Hippocampal formation (tissue), 2 donors: ENCODE measurements around the gene FIZ1.

ENCODE experiments used
- DNase-seq, 2 donors: peaks; one replicate each; lab custom pipeline; 2025; lab: John Stamatoyannopoulos, UW

The FIZ1 gene, protein sequence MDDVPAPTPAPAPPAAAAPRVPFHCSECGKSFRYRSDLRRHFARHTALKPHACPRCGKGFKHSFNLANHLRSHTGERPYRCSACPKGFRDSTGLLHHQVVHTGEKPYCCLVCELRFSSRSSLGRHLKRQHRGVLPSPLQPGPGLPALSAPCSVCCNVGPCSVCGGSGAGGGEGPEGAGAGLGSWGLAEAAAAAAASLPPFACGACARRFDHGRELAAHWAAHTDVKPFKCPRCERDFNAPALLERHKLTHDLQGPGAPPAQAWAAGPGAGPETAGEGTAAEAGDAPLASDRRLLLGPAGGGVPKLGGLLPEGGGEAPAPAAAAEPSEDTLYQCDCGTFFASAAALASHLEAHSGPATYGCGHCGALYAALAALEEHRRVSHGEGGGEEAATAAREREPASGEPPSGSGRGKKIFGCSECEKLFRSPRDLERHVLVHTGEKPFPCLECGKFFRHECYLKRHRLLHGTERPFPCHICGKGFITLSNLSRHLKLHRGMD

DNA sequence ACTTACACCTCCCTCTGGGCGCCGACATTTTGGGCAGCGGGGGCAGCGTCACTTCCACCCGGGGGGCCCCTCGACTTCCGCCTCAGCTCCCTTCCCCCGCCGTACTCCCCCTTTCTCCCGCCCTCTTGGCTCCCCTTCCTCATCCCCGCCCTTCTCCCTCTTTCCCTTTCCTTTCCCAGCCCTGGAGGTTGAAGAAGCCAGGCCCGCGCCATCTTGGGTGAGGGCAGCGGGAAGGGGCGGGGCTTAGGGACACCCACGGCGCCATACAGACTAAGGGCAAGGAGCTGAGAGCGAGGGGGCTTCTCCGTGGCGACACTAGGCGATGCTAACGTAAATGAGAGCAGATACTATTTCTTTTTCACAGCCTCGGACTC, at the start of gene FIZ1:
Gene FIZ1, minus strand, starts transcription at position 50 of the 374 bp plus-strand sequence. CDS start 1,652 bp downstream, outside the sequence.
- peak; percentile 98 to 99 for DNase-seq

DNA sequence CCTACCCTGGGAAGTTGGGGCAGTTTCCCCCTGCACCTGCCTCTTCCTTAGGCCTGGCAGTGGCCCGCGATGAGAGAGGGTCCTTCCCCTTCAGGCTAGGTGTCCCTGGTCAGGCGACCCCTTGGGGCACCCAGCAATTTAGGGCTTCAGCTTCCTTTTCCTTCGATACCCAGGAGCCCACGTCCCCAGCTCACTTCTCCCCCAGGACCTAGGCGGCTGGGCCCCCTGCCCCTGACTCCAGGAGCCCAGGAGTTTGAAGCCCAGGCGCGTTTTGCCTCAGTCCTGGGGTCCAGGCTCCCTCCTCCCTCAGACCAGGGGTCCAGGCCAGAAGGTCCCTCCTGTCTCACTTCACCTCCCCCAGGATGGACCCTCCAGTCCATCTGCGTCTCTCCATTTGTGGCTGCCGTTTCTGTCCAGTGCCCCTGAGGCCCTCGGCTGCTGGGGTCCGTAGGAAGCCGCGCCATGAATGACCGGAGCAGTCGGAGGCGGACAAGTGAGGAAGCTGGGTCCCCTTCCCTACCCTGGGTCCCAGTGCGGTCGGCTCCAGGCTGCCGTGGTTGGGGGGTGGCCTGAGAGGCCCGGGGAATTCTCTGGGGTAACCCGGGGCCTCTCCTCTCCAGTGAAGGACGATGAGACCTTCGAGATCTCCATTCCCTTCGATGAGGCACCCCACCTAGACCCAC, 49.4 kb upstream of the FIZ1 start:
- DNase-seq, result no peak

DNA sequence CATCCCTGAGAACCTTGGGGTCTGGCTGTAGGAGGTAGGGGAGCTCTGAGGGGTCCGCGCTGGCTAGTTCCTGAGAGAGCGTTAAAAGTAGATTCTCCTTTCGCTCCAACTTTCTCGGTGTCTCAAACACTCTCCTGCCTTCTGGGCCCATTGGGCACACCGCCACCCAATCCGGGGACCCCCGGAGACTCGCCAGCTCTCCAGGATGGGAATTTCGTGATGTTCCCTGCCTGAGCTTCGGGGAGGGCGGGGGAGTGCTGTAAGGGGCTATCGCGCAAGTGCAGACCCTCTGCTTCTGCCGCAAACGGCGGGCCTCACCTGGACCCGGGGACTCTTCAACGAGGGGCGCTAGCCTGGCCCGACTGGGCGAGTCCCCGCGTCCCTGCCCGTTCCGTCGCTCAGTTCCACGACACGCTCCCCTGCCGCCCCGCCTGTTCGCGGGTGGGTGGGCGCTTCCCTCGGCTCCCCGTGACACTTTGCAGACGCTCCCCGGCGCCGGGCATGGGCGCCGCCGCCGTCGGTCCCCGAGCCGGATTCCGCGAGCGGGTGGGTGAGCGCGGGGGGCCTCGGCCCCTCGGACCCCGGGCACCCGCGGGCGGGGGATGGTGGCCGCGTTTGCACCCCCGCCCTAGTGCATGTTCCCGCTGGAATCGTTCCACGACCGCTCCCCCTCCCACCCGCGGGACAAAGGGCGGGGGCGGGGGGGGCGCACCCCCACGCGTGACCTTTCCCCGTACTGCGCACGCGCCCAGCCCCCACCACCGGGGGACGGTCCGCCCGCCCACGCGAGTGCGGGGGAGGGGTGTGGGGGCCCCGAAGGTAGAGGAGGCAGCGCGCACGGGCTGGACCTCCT, 48.6 kb upstream of the FIZ1 start, which contains the start of gene CCDC106:
Gene CCDC106, plus strand, starts transcription at position 481 of the 853 bp plus-strand sequence. CDS start 835 bp downstream, outside the sequence.
- DNase-seq, result peak; percentile 37 to 73

DNA sequence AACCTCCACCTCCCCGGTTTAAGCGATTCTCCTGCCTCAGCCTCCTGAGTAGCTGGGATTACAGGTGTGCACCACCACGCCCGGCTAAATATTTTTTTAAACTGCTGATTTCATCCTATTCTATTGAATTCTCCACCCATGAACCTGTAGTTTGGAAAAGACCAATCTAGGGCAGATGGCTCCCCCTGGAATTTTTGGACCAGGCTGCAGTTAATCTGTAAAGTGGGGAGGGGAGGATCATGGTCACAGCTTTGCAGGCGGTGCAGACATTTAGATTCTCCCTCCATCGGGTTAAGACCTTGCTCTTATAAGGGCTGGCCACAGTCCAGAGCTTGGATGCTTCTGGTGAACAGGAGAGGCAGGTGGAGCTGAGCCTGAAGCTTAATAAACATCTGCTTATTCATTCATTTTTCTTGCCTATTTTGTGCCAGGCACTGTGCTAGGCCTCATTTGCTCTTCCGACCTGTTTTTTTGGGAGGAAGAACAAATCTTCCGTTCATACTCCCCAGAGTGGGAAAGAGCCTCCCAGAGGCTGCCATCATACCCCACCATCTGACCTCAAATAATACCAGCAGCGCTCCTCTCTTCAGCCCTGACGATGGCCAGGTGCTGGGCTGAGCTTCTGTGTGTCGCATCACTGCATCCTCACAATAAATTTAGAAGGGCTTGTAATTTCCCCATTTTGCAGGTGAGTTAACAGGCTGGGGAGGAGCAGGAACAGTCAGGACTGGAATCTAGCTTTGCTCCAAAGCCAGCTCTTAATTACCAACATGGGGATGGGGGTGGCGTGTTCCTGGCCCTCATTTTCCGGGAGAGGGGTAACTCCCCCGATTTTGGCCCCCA, 47.8 kb upstream of the FIZ1 start:
- no peak for DNase-seq

DNA sequence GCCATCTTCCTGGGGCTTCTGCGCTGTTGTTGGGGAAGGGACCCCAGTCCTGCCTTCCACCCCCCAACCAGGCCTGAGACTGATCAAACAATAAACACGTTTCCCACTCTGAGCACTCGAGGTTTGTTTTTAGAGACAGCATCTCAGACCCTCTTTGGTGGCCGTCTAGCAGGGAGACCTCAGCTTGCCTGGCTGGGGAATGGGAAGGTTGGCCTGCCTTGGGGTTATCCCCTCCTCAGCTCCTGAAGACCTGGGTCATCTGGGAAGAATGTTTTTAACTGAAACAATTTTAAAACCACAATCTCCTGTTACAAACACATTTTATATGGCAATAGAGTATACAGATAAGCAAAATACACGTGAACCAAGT, 46.2 kb upstream of the FIZ1 start:
- DNase-seq, result no peak

DNA sequence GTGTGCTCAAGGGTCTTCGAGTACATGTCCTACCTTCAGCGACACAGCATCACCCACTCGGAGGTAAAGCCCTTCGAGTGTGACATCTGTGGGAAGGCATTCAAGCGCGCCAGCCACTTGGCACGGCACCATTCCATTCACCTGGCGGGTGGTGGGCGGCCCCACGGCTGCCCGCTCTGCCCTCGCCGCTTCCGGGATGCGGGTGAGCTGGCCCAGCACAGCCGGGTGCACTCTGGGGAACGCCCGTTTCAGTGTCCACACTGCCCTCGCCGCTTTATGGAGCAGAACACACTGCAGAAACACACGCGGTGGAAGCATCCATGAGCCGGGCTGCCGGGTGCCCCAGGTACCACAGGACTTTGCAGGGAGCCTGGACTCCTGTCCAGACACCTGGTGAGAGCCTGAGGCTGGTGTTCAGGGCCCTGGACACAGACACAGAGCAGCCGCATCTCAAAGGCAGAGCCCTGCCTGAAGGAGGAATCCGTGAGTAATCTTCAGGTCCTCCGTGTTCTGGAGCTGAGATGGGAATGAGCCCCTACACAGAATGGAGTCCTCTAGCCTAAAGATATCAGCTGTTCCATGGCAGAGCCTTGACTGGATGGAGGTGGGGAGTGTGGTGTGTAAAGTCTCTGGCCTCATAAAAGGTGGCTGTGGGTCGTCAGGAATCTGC, 45.7 kb upstream of the FIZ1 start:
- DNase-seq, result no peak

DNA sequence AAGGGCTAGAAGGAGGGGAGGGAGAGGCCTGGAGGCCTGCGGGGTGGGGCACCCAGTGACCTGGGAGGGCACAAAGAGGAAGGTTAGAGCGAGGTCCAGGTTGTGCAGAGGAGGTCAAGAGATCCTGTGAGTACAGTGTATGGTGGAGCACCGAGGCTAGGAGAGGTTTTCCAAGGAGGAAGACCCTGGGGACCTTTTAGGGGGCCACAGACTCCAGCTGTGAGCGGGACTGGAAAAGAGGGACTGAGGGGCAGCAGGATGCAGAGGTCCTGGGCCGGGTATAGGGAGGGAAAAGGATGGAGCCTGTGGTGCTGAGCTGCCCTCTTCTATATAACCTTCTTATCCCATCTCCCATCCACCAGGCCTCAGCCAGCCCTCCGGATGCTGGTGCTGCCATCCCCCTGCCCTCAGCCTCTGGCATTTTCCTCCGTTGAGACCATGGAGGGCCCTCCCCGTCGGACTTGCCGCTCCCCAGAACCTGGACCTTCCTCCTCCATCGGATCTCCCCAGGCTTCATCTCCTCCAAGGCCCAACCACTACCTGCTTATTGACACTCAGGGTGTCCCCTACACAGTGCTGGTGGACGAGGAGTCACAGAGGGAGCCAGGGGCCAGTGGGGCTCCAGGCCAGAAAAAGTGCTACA, 45.0 kb upstream of the FIZ1 start:
- DNase-seq, result no peak

DNA sequence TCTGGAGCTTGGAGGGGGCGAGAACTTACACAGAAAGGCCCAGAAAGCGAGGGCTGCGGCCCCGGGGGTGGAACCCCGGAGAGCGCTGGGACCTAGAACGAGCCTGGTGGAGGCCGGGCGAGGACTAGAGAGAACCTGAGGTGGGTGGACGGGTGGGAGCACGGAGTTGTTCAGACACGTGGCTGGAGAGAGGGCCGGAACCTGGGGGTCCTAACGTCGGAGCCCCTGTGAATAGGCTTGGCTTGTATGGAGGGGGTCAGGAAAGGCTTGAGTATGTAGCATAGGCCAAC, 44.5 kb upstream of the FIZ1 start:
- DNase-seq, result no peak

DNA sequence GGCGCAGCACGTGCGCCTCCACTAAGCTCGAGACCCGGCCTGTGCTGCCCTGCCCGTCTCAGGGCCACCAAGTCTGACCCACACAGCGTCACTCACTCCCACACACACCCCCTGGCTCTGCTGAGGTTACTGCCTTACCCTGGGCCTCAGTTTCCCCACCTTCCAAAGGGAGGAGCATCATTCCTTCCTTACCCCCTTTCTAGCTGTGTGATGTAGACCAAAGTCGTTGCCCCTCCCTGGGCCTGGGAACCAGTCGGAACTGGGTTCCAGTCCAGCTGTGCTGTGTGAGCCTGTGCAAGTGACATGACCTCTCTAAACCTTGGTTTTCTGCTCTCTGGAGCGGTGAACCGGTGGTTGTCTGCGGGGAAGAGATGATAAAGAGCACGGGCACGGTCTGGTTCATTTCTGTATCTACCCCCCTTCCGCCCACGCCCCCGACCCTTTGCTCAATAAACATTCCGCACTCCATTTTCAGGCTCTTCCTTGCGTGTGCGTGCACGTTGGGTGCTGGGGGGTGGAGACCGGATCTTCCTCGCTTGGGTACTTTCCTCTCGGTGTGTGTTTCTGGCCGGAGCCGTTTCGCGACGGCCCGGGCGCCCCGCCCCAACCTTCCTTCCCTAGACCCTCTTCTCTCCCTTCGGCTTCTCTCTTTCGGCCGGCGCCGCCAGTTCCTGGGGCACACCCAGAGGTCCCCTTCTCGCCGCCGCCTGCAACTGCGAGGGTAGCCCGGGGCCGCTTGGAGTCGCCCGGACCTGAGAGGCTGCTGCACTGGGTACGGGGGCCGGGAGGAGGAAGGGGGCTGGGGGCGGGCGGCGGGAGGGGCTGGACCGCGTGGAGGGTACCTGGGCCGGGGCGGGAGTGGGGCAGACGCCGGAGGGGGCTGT, 43.9 kb upstream of the FIZ1 start, which contains the start of gene ZNF581:
Gene ZNF581, plus strand, starts transcription at position 647 of the 884 bp plus-strand sequence. CDS start 923 bp downstream, outside the sequence.
- peak; percentile 64 to 66 for DNase-seq

DNA sequence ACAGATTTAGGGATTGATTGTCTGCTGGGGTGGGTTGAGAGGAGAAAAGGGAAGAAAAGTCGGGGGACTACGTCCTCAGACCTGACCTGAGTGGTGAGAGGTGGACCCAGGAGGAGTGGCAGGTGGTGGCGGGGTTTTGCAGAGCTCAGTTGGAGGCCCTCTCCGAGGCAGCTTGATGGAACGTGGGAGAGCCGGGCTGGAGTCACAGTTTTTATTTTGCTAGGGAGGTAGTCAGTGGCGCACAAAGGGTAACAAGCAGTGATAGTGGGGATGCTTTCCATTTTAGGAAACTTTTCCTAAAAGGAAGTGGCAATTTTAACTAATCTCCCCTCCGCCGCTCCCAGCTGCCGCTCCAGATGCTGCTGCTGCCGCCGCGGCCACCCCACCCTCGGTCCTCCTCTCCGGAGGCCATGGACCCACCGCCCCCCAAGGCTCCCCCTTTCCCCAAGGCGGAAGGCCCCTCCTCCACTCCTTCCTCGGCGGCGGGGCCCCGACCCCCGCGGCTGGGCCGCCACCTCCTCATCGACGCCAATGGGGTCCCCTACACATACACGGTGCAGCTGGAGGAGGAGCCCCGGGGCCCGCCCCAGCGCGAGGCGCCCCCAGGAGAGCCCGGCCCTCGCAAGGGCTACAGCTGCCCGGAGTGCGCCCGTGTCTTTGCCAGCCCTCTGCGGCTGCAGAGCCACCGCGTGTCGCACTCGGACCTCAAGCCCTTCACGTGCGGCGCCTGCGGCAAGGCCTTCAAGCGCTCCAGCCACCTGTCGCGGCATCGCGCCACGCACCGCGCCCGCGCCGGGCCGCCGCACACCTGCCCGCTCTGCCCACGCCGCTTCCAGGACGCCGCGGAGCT, 43.1 kb upstream of the FIZ1 start:
- peak in 1 of 2 donors; percentile 18 for DNase-seq

DNA sequence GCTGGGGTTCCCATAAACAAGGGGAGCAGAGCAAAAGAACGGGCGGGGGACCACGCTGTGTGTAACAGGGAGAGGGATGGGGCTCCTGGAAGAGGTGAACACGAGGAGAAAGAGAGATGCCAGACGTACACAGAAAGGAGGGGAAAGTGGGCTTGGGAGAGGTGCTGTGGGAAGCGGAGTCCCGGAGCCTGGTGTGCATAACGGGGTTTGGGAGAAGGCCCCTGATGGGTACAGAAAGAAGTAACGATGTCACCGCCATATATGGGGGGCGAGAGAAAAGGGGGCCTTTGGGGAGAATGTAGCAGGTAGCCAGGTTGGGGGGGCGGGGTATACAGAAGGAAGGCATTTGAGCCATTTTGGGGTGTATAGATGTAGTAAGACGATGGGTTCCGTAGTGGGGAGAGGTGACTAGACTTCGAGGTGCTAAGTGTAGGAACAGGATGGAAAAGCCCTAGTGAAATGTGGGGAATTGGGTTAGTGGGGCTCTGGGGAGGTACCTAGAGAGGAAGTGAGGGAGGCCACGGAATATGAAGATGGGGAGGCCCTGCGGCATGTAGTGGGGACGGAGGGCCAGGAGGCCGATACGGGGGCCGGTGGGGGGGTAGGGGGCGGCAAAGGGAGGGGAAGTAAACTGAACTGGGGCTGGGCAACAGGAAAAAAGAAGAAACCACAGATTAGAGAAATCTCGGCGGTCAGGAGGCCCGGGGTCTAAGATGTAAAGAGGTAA, 42.3 kb upstream of the FIZ1 start:
- no peak for DNase-seq

DNA sequence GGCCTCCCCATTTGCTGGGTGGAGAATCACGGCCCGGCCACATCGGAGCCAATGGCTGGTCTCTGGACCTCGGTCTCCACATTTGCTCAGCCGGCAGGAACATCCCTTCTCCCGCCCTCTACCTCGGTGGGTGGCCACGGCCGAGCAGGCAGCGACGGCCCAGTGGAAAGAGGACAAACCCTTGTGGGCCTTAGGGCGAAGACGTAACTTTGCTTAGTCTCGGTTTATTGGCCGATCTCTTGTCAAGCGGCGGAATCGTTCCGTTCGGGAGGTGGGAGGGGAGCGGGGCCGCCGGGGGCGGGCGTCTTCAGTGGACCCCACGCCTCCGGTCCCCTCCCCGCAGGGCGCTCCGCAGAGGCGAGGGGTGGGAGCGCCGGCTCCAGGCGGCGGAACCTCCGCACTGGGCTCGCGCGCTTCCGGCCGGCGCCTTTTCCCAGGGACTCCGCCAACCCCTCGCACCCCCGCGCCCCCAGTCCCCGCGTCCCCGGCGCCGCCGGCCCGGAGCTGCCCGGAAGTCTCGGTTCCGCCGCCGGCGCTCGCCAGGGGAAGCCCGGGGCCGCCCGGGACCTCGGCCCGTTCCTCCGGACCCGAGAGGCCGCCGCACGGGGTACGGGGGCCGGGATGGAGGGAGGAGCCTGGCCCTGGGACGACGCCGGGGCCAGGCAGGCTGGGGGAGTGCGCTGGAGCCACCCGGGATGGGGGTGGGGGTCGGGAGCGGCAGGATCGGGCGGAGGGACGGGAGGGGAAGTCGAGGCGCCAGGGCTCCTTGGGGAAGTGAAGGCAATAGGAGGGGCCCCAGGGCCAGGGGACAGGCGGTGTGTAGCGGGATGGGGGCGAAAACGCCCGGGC, 41.5 kb upstream of the FIZ1 start, which contains the start of gene ZNF580:
Gene ZNF580, plus strand, starts transcription at position 426 of the 849 bp plus-strand sequence. CDS start 1,507 bp downstream, outside the sequence.
- DNase-seq, result peak in 1 of 2 donors; percentile 81

DNA sequence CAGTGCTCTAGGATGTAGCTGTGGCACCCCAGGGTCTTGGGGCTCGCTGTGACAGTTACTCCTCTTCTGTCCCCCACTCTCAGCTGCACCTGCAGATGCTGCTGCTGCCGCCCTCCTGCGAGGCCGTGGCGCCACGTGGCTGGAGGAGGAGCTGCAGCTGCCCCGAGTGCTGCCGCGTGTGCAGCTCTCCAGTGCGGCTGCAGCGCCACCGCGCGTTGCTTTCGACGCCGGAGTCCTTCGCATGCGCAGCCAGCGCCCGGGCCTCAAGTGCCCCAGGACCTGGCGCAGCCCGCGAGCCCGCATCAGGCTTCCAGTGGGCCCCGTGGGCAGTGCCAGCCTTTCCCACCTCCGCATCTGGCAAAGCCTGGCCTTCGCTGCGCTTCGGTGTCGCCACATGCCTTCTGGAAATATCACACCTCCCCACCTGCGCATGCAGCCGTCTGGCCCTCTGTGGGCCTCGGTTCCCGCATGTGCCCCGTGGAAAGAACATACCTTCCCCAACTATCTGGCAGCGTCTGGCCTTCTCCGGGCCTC, 40.8 kb upstream of the FIZ1 start:
- DNase-seq, result peak in 1 of 2 donors; percentile 51

DNA sequence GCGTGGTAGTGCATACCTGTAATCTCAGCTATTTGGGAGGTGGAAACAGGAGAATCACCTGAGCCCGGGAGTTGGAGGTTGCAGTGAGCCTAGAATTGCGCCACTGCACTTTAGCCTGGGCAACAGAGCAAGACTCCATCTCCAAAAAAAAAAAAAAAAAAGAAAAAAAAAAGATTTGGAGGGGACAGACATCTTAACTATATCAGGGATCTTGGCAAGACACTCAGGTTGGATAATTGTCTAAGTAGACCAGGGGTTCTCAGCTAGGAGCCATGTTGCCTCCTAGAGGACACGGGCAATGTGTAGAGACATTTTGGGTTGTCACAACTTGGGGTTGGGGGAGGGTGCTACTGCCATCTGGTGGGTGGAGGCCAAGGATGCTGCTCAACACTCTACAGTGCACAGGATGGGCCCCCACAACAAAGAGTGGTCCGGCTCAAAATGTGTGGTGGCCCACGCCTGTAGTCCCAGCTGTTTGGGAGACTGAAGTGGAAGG, 39.6 kb upstream of the FIZ1 start:
- DNase-seq, result no peak

DNA sequence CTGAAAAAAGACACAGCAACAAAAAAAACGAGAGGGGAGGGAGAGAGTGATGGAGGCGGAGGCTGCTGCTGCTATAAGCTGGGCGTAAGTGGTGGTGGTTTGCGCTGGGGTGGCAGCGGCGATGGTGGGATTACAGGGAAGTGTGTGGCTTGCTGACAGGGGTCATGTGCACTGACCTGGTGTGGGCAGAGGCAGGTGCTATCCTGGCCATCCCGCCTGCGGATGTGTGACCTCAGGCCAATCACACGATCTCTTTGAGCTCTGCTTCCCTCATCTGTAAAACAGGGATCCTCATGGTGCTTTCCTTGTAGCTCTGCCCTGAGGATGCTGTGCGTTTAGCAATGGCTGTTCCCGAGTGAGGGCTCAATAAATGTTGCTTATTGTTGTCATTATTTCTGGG, 38.2 kb upstream of the FIZ1 start:
- no peak for DNase-seq

DNA sequence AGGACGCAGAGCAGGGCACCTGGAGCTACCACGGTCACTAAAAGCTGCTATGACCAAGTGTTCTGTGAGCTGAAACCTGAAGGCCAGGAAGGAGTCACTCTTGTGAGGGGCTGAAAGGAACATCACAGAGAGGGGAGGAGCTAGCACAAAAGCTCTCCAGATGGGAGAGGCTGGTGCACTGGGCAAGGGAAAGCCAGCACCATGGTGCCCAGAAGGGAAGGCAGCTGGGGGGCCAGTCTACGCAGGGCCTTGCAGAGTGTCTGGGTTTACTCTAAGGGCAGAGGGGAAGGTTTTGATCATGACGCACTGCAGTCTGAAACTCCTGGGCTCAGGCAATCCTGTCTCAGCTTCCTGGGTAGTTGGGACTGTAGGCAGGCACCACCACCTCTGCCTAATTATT, 37.4 kb upstream of the FIZ1 start:
- DNase-seq, result no peak
